HEK293T (cell line): ENCODE measurements around the gene KCTD12.
"Not testable (repeated sequence)": the region's sequence is repeated elsewhere in the genome, so short reads cannot be mapped to it uniquely, and the experiment has no call there.

Experiments
- CTCF ChIA-PET: fragments of 350-600 bp; formaldehyde crosslinking; extraction: SDS; loops from one replicate; lab custom pipeline; 2021; ENCODE audit warnings: antibody characterized with exemption, inconsistent platforms; lab: Yijun Ruan, JAX
- POLR2A ChIA-PET: fragments of 350-600 bp; formaldehyde crosslinking; extraction: SDS; loops from one replicate; lab custom pipeline; 2020; ENCODE audit warnings: antibody characterized with exemption, inconsistent platforms; lab: Yijun Ruan, JAX
- DNase-seq: peaks from one replicate; pipeline ENCODE4 v3.0.0; 2012; ENCODE audit warnings: mixed read lengths; ENCODE audit errors: extremely low spot score
- ARNT ChIP-seq: fragments of 450-650 bp; IDR thresholded peaks from 2 replicates; pipeline ENCODE4 v1.6.1; 2017; ENCODE audit warnings: mild to moderate bottlenecking
- BHLHE40 ChIP-seq: fragments of 450-650 bp; IDR thresholded peaks from 2 replicates; pipeline ENCODE4 v1.6.1; 2016; ENCODE audit warnings: mild to moderate bottlenecking, moderate library complexity, borderline replicate concordance
- CTBP1 ChIP-seq: fragments of 450-650 bp; IDR thresholded peaks from 2 replicates; pipeline ENCODE4 v1.6.1; 2016; ENCODE audit warnings: borderline replicate concordance
- ELF4 ChIP-seq: fragments of 450-650 bp; IDR thresholded peaks from 2 replicates; pipeline ENCODE4 v1.6.1; 2017; ENCODE audit warnings: antibody characterized with exemption
- FOXA1 ChIP-seq: fragments of 450-650 bp; IDR thresholded peaks from 2 replicates; pipeline ENCODE4 v1.6.1; 2016; ENCODE audit warnings: mild to moderate bottlenecking
- FOXK2 ChIP-seq: fragments of 450-650 bp; IDR thresholded peaks from 2 replicates; pipeline ENCODE4 v1.6.1; 2016; ENCODE audit warnings: mild to moderate bottlenecking
- FOXM1 ChIP-seq: fragments of 450-650 bp; IDR thresholded peaks from 2 replicates; pipeline ENCODE4 v1.6.1; 2017; ENCODE audit warnings: mild to moderate bottlenecking, borderline replicate concordance
- HDGF ChIP-seq: fragments of 450-650 bp; IDR thresholded peaks from 2 replicates; pipeline ENCODE4 v1.6.1; 2017; ENCODE audit warnings: antibody characterized with exemption, borderline replicate concordance
- L3MBTL2 ChIP-seq: fragments of 450-650 bp; conservative IDR thresholded peaks from 2 replicates; pipeline ENCODE4 v1.6.1; 2016; ENCODE audit warnings: mild to moderate bottlenecking
- LEF1 ChIP-seq: fragments of 450-650 bp; IDR thresholded peaks from 2 replicates; pipeline ENCODE4 v1.6.1; 2017; ENCODE audit warnings: mild to moderate bottlenecking, borderline replicate concordance
- NFRKB ChIP-seq: fragments of 450-650 bp; IDR thresholded peaks from 2 replicates; pipeline ENCODE4 v1.6.1; 2016; ENCODE audit warnings: mild to moderate bottlenecking, moderate library complexity
- PKNOX1 ChIP-seq: fragments of 450-650 bp; IDR thresholded peaks from 2 replicates; pipeline ENCODE4 v1.6.1; 2016
- SP1 ChIP-seq: fragments of 450-650 bp; IDR thresholded peaks from 2 replicates; pipeline ENCODE4 v1.6.1; 2017
- SUZ12 ChIP-seq: fragments of 450-650 bp; IDR thresholded peaks from 2 replicates; pipeline ENCODE4 v1.6.1; 2016; ENCODE audit warnings: mild to moderate bottlenecking
- TARDBP ChIP-seq: fragments of 450-650 bp; IDR thresholded peaks from 2 replicates; pipeline ENCODE4 v1.6.1; 2016
- ZNF384 ChIP-seq: fragments of 450-650 bp; IDR thresholded peaks from 2 replicates; pipeline ENCODE4 v1.6.1; 2016

The KCTD12 gene

GRCh38 chr13:76927955-76928354, 41.8 kb upstream of the KCTD12 start:
- ChIA-PET CTCF (no interaction called here), POLR2A (no interaction called here)
- DNase-seq: no peak
- no peak for TF ChIP-seq ZNF384
- no peak for TF ChIP-seq L3MBTL2
- no peak for TF ChIP-seq ELF4
- TF ChIP-seq SUZ12: no peak
- TF ChIP-seq FOXA1: no peak
- no peak for TF ChIP-seq HDGF
- no peak for TF ChIP-seq NFRKB
- no peak for TF ChIP-seq TARDBP
- no peak for TF ChIP-seq SP1
- no peak for TF ChIP-seq PKNOX1
- no peak for TF ChIP-seq LEF1
- TF ChIP-seq ARNT: no peak
- TF ChIP-seq BHLHE40: no peak
- TF ChIP-seq FOXK2: no peak

GRCh38 chr13:76925115-76925514, 38.9 kb upstream of the KCTD12 start:
- TF ChIP-seq CTBP1 (no peak), FOXA1 (no peak), FOXK2 (no peak), SP1 (no peak), HDGF (no peak), LEF1 (no peak), FOXM1 (no peak), ZNF384 (no peak), ELF4 (no peak), L3MBTL2 (no peak), SUZ12 (no peak), PKNOX1 (no peak), ARNT (no peak), NFRKB (no peak), TARDBP (no peak), BHLHE40 (no peak)
- ChIA-PET POLR2A (no interaction called here), CTCF (no interaction called here)
- no peak for DNase-seq

DNA sequence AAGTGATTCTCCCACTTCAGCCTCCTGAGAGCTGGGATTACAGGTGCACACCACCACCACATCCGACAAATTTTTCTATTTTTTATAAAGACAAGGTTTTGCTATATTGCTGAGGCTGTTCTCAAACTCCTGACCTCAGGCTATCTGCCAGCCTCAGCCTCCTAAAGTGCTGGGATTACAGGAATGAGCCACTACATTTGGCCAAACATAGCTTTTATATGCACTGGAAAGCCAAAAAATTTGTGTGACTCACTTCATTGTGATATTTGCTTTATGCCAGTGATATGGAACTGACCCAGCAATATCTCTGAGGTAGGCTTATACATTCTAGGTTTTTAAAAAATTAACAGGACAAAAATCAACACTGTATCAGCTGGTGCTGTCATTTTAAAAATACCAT, 35.3 kb upstream of the KCTD12 start:
- no peak for DNase-seq
- no peak for TF ChIP-seq ELF4
- no peak for TF ChIP-seq ARNT
- no peak for TF ChIP-seq SP1
- no peak for TF ChIP-seq FOXA1
- no peak for TF ChIP-seq L3MBTL2
- TF ChIP-seq CTBP1: no peak
- no peak for TF ChIP-seq FOXK2
- TF ChIP-seq NFRKB: no peak
- TF ChIP-seq ZNF384: no peak
- no peak for TF ChIP-seq HDGF
- no peak for TF ChIP-seq TARDBP
- TF ChIP-seq FOXM1: no peak
- no peak for TF ChIP-seq LEF1
- TF ChIP-seq BHLHE40: no peak
- TF ChIP-seq PKNOX1: no peak
- no peak for TF ChIP-seq SUZ12
- CTCF ChIA-PET: interaction anchor here (1.1 kb wide), 1 partner anchor 18 kb away, joined by 3 read pairs; no protein-coding TSS in a partner anchor
- POLR2A ChIA-PET: no interaction called here

DNA sequence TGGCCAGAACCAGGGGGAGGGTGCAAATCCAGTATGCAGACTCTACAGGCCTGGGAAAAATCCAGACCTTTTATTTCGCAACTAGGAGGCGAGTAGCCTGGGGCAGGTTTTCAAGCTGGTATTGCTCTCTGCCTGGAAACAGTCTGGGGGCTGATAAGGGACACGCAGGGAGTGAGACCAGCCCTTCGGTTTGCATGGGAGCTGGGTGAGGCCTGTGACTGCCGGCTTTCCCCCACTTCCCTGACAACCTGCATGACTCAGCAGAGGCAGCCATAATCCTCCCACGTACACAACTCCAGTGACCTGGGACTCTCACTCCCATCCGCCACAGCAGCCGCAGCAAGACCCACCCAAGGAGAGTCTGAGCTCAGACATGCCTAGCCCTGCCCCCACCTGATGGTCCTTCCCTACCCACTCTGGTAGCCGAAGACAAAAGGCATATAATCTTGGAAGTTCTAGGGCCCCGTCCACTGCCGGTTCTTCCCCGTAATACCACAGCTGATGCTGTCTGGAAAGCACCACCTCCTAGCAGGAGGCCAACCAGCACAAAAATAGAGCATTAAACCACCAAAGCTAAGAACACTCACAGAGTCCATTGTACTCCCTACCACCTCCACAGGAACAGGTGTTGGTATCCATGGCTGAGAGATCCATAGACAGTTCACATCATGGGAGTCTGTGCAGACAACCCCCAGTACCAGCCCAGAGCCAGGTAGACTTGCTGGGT, 31.7 kb upstream of the KCTD12 start:
- DNase-seq, POLR2A ChIA-PET: not testable (repeated sequence)
- CTCF ChIA-PET: interaction anchor here (0.6 kb wide), 1 partner anchor 10 kb away, joined by 4 read pairs; no protein-coding TSS in a partner anchor

GRCh38 chr13:76917095-76917494, 30.9 kb upstream of the KCTD12 start:
- ChIA-PET POLR2A (no interaction called here), CTCF (interaction anchor here (1.0 kb wide), 1 partner anchor 12 kb away, joined by 3 read pairs; no protein-coding TSS in a partner anchor)
- TF ChIP-seq LEF1 (no peak), NFRKB (no peak), PKNOX1 (no peak), FOXA1 (no peak), ELF4 (no peak), L3MBTL2 (no peak), CTBP1 (no peak), SUZ12 (no peak), ARNT (no peak), FOXK2 (no peak), FOXM1 (no peak), ZNF384 (no peak), TARDBP (no peak), BHLHE40 (no peak), SP1 (no peak), HDGF (no peak)
- DNase-seq: no peak
